GM12878 (cell line): ENCODE data around the gene DUSP7. TPM values are rescaled to one million over a fixed set of nuclear protein-coding genes. Genes with fewer than 3 reads are reported as not detected.

ENCODE experiments used
- ATF3 ChIP-seq: IDR thresholded peaks from 2 replicates; pipeline ENCODE4 v1.6.1; 2011; ENCODE audit warnings: low read depth, mild to moderate bottlenecking, low read length, moderate library complexity, borderline replicate concordance; ENCODE audit errors: extremely low read depth
- BCLAF1 ChIP-seq: fragments of 450-650 bp; IDR thresholded peaks from 2 replicates; pipeline ENCODE4 v1.6.1; 2017; ENCODE audit warnings: antibody characterized with exemption, mild to moderate bottlenecking, moderate library complexity
- CBX3 ChIP-seq: fragments of 200-600 bp; sonication (generic); IDR thresholded peaks from 2 replicates; pipeline ENCODE4 v1.6.1; 2016; ENCODE audit warnings: low read depth, borderline replicate concordance
- CREB1 ChIP-seq: IDR thresholded peaks from 2 replicates; pipeline ENCODE4 v1.6.1; 2012; ENCODE audit warnings: low read depth, mild to moderate bottlenecking, inconsistent platforms
- EGR1 ChIP-seq, 2 experiments: IDR thresholded peaks; 1 replicate in 1 of 2; 2 replicates in 1 of 2; pipeline ENCODE4 v1.6.1; 2011 to 2012; ENCODE audit warnings: low read depth in 2 of 2, low read length in 2 of 2, borderline replicate concordance in 1 of 2, mild to moderate bottlenecking in 1 of 2, moderate library complexity in 1 of 2
- FOXM1 ChIP-seq: IDR thresholded peaks from 2 replicates; pipeline ENCODE4 v1.6.1; 2012; ENCODE audit warnings: low read depth, mild to moderate bottlenecking, inconsistent platforms, low read length, moderate library complexity
- IRF3 ChIP-seq: fragments of 450-650 bp; IDR thresholded peaks from 2 replicates; pipeline ENCODE4 v1.6.1; 2014; ENCODE audit warnings: mild to moderate bottlenecking
- MTA2 ChIP-seq: fragments of 450-650 bp; IDR thresholded peaks from 2 replicates; pipeline ENCODE4 v1.6.1; 2016; ENCODE audit warnings: low read depth, mild to moderate bottlenecking, moderate library complexity
- MYB ChIP-seq: fragments of 150-350 bp; IDR thresholded peaks from 2 replicates; pipeline ENCODE4 v1.6.1; 2014; ENCODE audit warnings: mild to moderate bottlenecking, low read depth, low read length, borderline replicate concordance
- NKRF ChIP-seq: fragments of 450-650 bp; conservative IDR thresholded peaks from 2 replicates; pipeline ENCODE4 v1.6.1; 2017; ENCODE audit warnings: mild to moderate bottlenecking, moderate library complexity
- PKNOX1 ChIP-seq: fragments of 450-650 bp; IDR thresholded peaks from 2 replicates; pipeline ENCODE4 v1.6.1; 2016; ENCODE audit warnings: mild to moderate bottlenecking
- POU2F2 ChIP-seq: IDR thresholded peaks from 3 replicates; pipeline ENCODE4 v1.6.1; 2011; ENCODE audit warnings: low read depth, mild to moderate bottlenecking, low read length, borderline replicate concordance
- SREBF2 ChIP-seq: IDR thresholded peaks from 2 replicates; pipeline ENCODE4 v1.6.1; 2012; ENCODE audit warnings: mild to moderate bottlenecking, low read length
- SRF ChIP-seq, 2 experiments: IDR thresholded peaks; 2 replicates each; pipeline ENCODE4 v1.6.1; 2011; ENCODE audit warnings: low read depth in 2 of 2, low read length in 2 of 2, mild to moderate bottlenecking in 1 of 2, moderate library complexity in 1 of 2
- STAT3 ChIP-seq: IDR thresholded peaks from 2 replicates; pipeline ENCODE4 v1.6.1; 2011; ENCODE audit warnings: low read depth, low read length, improper control_type of control experiment
- TCF12 ChIP-seq: IDR thresholded peaks from 2 replicates; pipeline ENCODE4 v1.6.1; 2011; ENCODE audit warnings: low read depth, mild to moderate bottlenecking, low read length
- USF1 ChIP-seq: IDR thresholded peaks from 2 replicates; pipeline ENCODE4 v1.6.1; 2011; ENCODE audit warnings: borderline replicate concordance, low read depth, mild to moderate bottlenecking, moderate library complexity, mixed read lengths, low read length; ENCODE audit not compliant: insufficient read depth; ENCODE audit errors: extremely low read length
- ZNF274 ChIP-seq: IDR thresholded peaks from one replicate; pipeline ENCODE4 v1.8.0; 2011; ENCODE audit not compliant: insufficient read length, insufficient read depth
- polyA plus RNA-seq, 11 experiments: library from polyadenylated mRNA; depleted of rRNA in 4 of 11; unstranded in 6 of 11; stranded (reverse) in 5 of 11; fragments of >200 nt; fragmentation: Nextera tagmentation in 4 of 11; fragmentation: Illumina TruSeq in 1 of 11; extraction: Ambion mirVana in 4 of 11; extraction: Trizol in 1 of 11; gene quantifications; 1 replicate in 1 of 11; 2 replicates in 10 of 11; pipeline versions ENCODE4 v1.2.1 to v1.2.3, GENCODE V29; 2011 to 2016; ENCODE audit warnings: inconsistent platforms in 2 of 11, missing spikeins in 2 of 11, low read depth in 1 of 11
- total RNA-seq, 4 experiments: library from RNA; depleted of rRNA in 3 of 4; stranded (reverse); fragments of >200 nt in 3 of 4; fragmentation: Illumina TruSeq in 1 of 4; extraction: Trizol in 1 of 4; gene quantifications; 2 replicates each; pipeline versions ENCODE4 v1.2.1 to v1.2.3, GENCODE V29; 2013 to 2021

Gene DUSP7
- total and polyA plus RNA-seq, 10 of the 15 experiments (the other 5 are each of a cell fraction or from before 2014, with no cell fraction given), result 0.73 to 17.0 (median 7.9) TPM

- TF ChIP-seq BCLAF1 (no peak), IRF3 (no peak), MYB (no peak), TCF12 (peak; percentile 95), CREB1 (no peak), NKRF (no peak), PKNOX1 (peak; percentile 49; the same call in 1 of the 2 replicates), FOXM1 (no peak), EGR1 (IDR thresholded peaks at IDR 0.05; ENCODE audit: borderline replicate concordance in 1 of 2, low read depth in 2 of 2, low read length in 2 of 2) (no peak), SRF (IDR thresholded peaks at IDR 0.05; ENCODE audit: low read depth in 2 of 2, low read length in 2 of 2) (no peak), STAT3 (no peak), SREBF2 (no peak), ATF3 (no peak), CBX3 (no peak), MTA2 (peak; percentile 73), ZNF274 (no peak), POU2F2 (peak; percentile 47; the same call in 1 of the 3 replicates), USF1 (no peak)
Measured at GRCh38 chr3:52023860-52024764, 32.3 kb downstream of the DUSP7 start (continued).
